ENCODE results near the gene MSL1.
A peak's percentile ranks its signal among the peaks of the same experiment; 100 is the strongest.

Gene MSL1

GRCh38 chr17:40105861-40106759 is 15.7 kb upstream of the MSL1 start:
- DNase-seq (ENCODE audit: low spot score) = no peak
- in situ Hi-C loops (cut with MboI; ENCODE audit: low pct_unique_long_range_greater_than_20kb, low sequenced_read_pairs, unreplicated experiment) = no loop called here
- no peak for TF ChIP-seq CTCF (IDR thresholded peaks at IDR 0.05; ENCODE audit: extremely low read depth, insufficient read depth, missing control alignments)

GRCh38 chr17:40106760-40107521 is 14.8 kb upstream of the MSL1 start:
- in situ Hi-C loops (cut with MboI; ENCODE audit: low pct_unique_long_range_greater_than_20kb, low sequenced_read_pairs, unreplicated experiment) = no loop called here
- no peak for TF ChIP-seq CTCF (IDR thresholded peaks at IDR 0.05; ENCODE audit: extremely low read depth, insufficient read depth, missing control alignments)

GRCh38 chr17:40107522-40108174 is 14.1 kb upstream of the MSL1 start:
- in situ Hi-C loops (cut with MboI; ENCODE audit: low pct_unique_long_range_greater_than_20kb, low sequenced_read_pairs, unreplicated experiment) = no loop called here
- DNase-seq (ENCODE audit: low spot score) = no peak
- no peak for TF ChIP-seq CTCF (IDR thresholded peaks at IDR 0.05; ENCODE audit: extremely low read depth, insufficient read depth, missing control alignments)

More at GRCh38 chr17:40106760-40107521, 14.8 kb upstream of the MSL1 start:
- no peak for DNase-seq (ENCODE audit: low spot score)

GRCh38 chr17:40108970-40109824 is 12.6 kb upstream of the MSL1 start:
- TF ChIP-seq CTCF (IDR thresholded peaks at IDR 0.05; ENCODE audit: extremely low read depth, insufficient read depth, missing control alignments) = peak; percentile 18
- in situ Hi-C loops (cut with MboI; ENCODE audit: low pct_unique_long_range_greater_than_20kb, low sequenced_read_pairs, unreplicated experiment) = no loop called here
- no peak for DNase-seq (ENCODE audit: low spot score)

- DNase-seq (ENCODE audit: low spot score) = no peak
- in situ Hi-C loops (cut with MboI; ENCODE audit: low pct_unique_long_range_greater_than_20kb, low sequenced_read_pairs, unreplicated experiment) = no loop called here
- TF ChIP-seq CTCF (IDR thresholded peaks at IDR 0.05; ENCODE audit: extremely low read depth, insufficient read depth, missing control alignments) = no peak
Observed at GRCh38 chr17:40110026-40110845, 11.5 kb upstream of the MSL1 start.
